K562 (cell line): ENCODE measurements around the gene TPM4. TPM values are rescaled to one million over a fixed set of nuclear protein-coding genes. Genes with fewer than 3 reads are reported as not detected.
A peak's percentile ranks its signal among the peaks of the same experiment; 100 is the strongest.

Experiments used
- ATAC-seq: fragments of 200-7000 bp; cut with Tn5 transposase; 3 replicates; pipeline ENCODE4 v1.9.1; 2020; ENCODE audit warnings: moderate library complexity
- BruUV-seq: library from RNA; stranded (reverse); fragments of 400-500 nt; replicated peaks from 2 replicates; lab custom pipeline; 2021; lab: Mats Ljungman, UMichigan
- CTCF ChIA-PET: fragments of 300-600 bp; formaldehyde crosslinking; extraction: SDS; loops from one replicate; lab custom pipeline; 2021; ENCODE audit warnings: low intra/inter-chr PET ratio; lab: Yijun Ruan, JAX
- POLR2A ChIA-PET: fragments of 300-600, 350-650 bp; sonication (Branson Sonifier 250); formaldehyde crosslinking; extraction: SDS; loops from one replicate; lab custom pipeline; 2021; ENCODE audit warnings: antibody characterized with exemption, inconsistent platforms; lab: Yijun Ruan, JAX
- DNase-seq, 4 experiments: peaks; one replicate each; pipeline versions ENCODE4 v3.0.0 to v3.0.0-alpha.2; 2011 to 2018; ENCODE audit warnings: low spot score in 3 of 4, mixed read lengths in 3 of 4; ENCODE audit errors: extremely low read depth in 1 of 4
- FAIRE-seq: peaks from 2 replicates; lab custom pipeline; 2011; peaks lifted over from hg19 to GRCh38; lab: Jason Lieb, UNC
- H2AFZ ChIP-seq: 2 replicates; pipeline ENCODE4 v1.6.0; 2011; ENCODE audit warnings: low read depth, low read length, control low read depth, inconsistent platforms
- H3K27ac ChIP-seq: fragments of 200-600 bp; 3 replicates; pipeline ENCODE4 v1.8.0; 2011; ENCODE audit warnings: low read depth, mild to moderate bottlenecking, control low read depth, inconsistent platforms, low read length, moderate library complexity, mixed read lengths; ENCODE audit errors: extremely low read depth
- H3K27me3 ChIP-seq, 2 experiments: fragments of 300-600 bp in 1 of 2; 2 replicates in 1 of 2; 3 replicates in 1 of 2; pipeline versions ENCODE4 v1.6.0 to v1.8.0; 2011; ENCODE audit warnings: inconsistent platforms in 2 of 2, low read length in 2 of 2, mild to moderate bottlenecking in 1 of 2, mixed read lengths in 1 of 2, moderate library complexity in 1 of 2; ENCODE audit not compliant: control insufficient read depth in 2 of 2, insufficient read depth in 2 of 2
- H3K36me3 ChIP-seq: fragments of 300-600 bp; 3 replicates; pipeline ENCODE4 v1.8.0; 2011; ENCODE audit warnings: mild to moderate bottlenecking, low read length, inconsistent platforms; ENCODE audit not compliant: control insufficient read depth, insufficient read depth
- H3K4me1 ChIP-seq, 2 experiments: fragments of 200-600 bp in 1 of 2; replicated peaks in 1 of 2; 2 replicates in 1 of 2; 3 replicates in 1 of 2; pipeline versions ENCODE4 v1.5.1 to v1.8.0; 2011; ENCODE audit warnings: inconsistent platforms in 2 of 2, low read length in 2 of 2, mild to moderate bottlenecking in 1 of 2, mixed read lengths in 1 of 2, moderate library complexity in 1 of 2; ENCODE audit not compliant: control insufficient read depth in 2 of 2, insufficient read depth in 2 of 2
- H3K4me2 ChIP-seq: 2 replicates; pipeline ENCODE4 v1.6.1; 2011; ENCODE audit warnings: low read length, control low read depth, inconsistent platforms, mixed read lengths; ENCODE audit not compliant: insufficient read depth
- H3K4me3 ChIP-seq: fragments of 200-600 bp; sonication (generic), shearing (Covaris generic); 2 replicates; pipeline ENCODE4 v1.5.1; 2016; ENCODE audit warnings: control low read depth, inconsistent platforms
- H3K79me2 ChIP-seq: fragments of 200-600 bp; 3 replicates; pipeline ENCODE4 v1.8.0; 2011; ENCODE audit warnings: low read length, inconsistent platforms; ENCODE audit not compliant: control insufficient read depth, insufficient read depth
- H3K9ac ChIP-seq, 2 experiments: 2 replicates each; pipeline versions ENCODE4 v1.6.0 to v1.6.1; 2011; ENCODE audit warnings: low read depth in 2 of 2, low read length in 2 of 2, control low read depth in 1 of 2, inconsistent platforms in 1 of 2, mild to moderate bottlenecking in 1 of 2, mixed read lengths in 1 of 2; ENCODE audit not compliant: insufficient read depth in 1 of 2
- H3K9me1 ChIP-seq: one replicate; pipeline ENCODE4 v1.6.0; 2011; ENCODE audit warnings: inconsistent platforms, mild to moderate bottlenecking, low read length, moderate library complexity; ENCODE audit not compliant: control insufficient read depth, insufficient read depth
- H3K9me3 ChIP-seq: replicated peaks from 2 replicates; pipeline ENCODE4 v1.5.1; 2011; ENCODE audit warnings: low read depth, low read length, inconsistent platforms; ENCODE audit not compliant: control insufficient read depth, insufficient read depth
- H4K20me1 ChIP-seq: replicated peaks from 2 replicates; pipeline ENCODE4 v1.6.1; 2011; ENCODE audit warnings: low read length, inconsistent platforms, mixed read lengths; ENCODE audit not compliant: control insufficient read depth, insufficient read depth
- ATF1 ChIP-seq, 2 experiments: fragments of 450-650 bp in 1 of 2; IDR thresholded peaks; 2 replicates each; pipeline ENCODE4 v1.6.1; 2016; ENCODE audit warnings: missing compliant biosample characterization in 1 of 2, missing genetic modification characterization in 1 of 2
- BRD9 ChIP-seq: fragments of 450-650 bp; IDR thresholded peaks from 2 replicates; pipeline ENCODE4 v1.6.1; 2018; ENCODE audit warnings: low read depth; ENCODE audit not compliant: partially characterized antibody
- ELF2 ChIP-seq: fragments of 250-450 bp; sonication (Bioruptor Pico); IDR thresholded peaks from 2 replicates; pipeline ENCODE4 v1.5.0; 2021; ENCODE audit warnings: mild to moderate bottlenecking
- GTF2E2 ChIP-seq: fragments of 200-800 bp; sonication (Bioruptor generic); IDR thresholded peaks from 2 replicates; pipeline ENCODE4 v1.6.1; 2016; ENCODE audit warnings: missing genetic modification characterization, missing compliant biosample characterization
- HCFC1 ChIP-seq: IDR thresholded peaks from 2 replicates; pipeline ENCODE4 v1.6.1; 2012; ENCODE audit warnings: low read depth, low read length, improper control_type of control experiment
- MBD2 ChIP-seq: sonication (generic); IDR thresholded peaks from 2 replicates; pipeline ENCODE4 v1.6.1; 2016; ENCODE audit warnings: low read depth, borderline replicate concordance
- NFXL1 ChIP-seq: fragments of 450-650 bp; formaldehyde crosslinking; IDR thresholded peaks from 2 replicates; pipeline ENCODE4 v1.4.0; 2021; ENCODE audit warnings: mild to moderate bottlenecking
- POLR2A ChIP-seq: fragments of 450-650 bp; conservative IDR thresholded peaks from 2 replicates; pipeline ENCODE4 v1.6.1; 2016
- POLR2H ChIP-seq: IDR thresholded peaks from 2 replicates; pipeline ENCODE4 v1.6.1; 2016; ENCODE audit warnings: missing genetic modification characterization, low read depth, mild to moderate bottlenecking, control low read depth, missing compliant biosample characterization, moderate library complexity
- RAD21 ChIP-seq, 2 experiments: fragments of 250-450 bp in 1 of 2; fragments of 450-650 bp in 1 of 2; sonication (Bioruptor Pico) in 1 of 2; formaldehyde crosslinking in 1 of 2; IDR thresholded peaks in 1 of 2; conservative IDR thresholded peaks in 1 of 2; 2 replicates each; pipeline versions ENCODE4 v1.4.0 to v1.8.0; 2020 to 2022; ENCODE audit warnings: mild to moderate bottlenecking in 2 of 2, moderate library complexity in 1 of 2
- ZKSCAN8 ChIP-seq: fragments of 200-800 bp; sonication (Bioruptor generic); IDR thresholded peaks from 2 replicates; pipeline ENCODE4 v1.6.1; 2016; ENCODE audit warnings: missing genetic modification characterization, missing compliant biosample characterization
- ZNF324 ChIP-seq: fragments of 250-450 bp; sonication (Bioruptor Pico); IDR thresholded peaks from 2 replicates; pipeline ENCODE4 v1.4.0; 2020; ENCODE audit warnings: mild to moderate bottlenecking
- ZNF583 ChIP-seq: fragments of 250-450 bp; sonication (Bioruptor Pico); IDR thresholded peaks from 2 replicates; pipeline ENCODE4 v1.4.0; 2020
- WGBS: fragments of 100-300 bp; shearing (Covaris generic); methylation state at CpG from one replicate; pipeline ENCODE4 v1.1.6; 2016; ENCODE audit warnings: low coverage, mixed read lengths; ENCODE audit not compliant: insufficient coverage; ENCODE audit errors: missing lambda C conversion rate; 5-methylcytosine and 5-hydroxymethylcytosine counted together
- in situ Hi-C: fragments of 300-500 bp; cut with MboI; formaldehyde crosslinking; loops from 4 replicates; pipeline ENCODE4 v1.15.0; 2018; ENCODE audit warnings: inconsistent platforms, mixed read lengths
- intact Hi-C: fragments of 100-400 bp; cut with micrococcal nuclease; formaldehyde crosslinking; loops from 2 replicates; pipeline ENCODE4 v1.14.2; 2022
- polyA plus RNA-seq, 8 experiments: library from polyadenylated mRNA; depleted of rRNA in 4 of 8; stranded (reverse) in 5 of 8; unstranded in 3 of 8; fragments of >200 nt; fragmentation: Nextera tagmentation in 2 of 8; fragmentation: Illumina TruSeq in 1 of 8; extraction: Ambion mirVana in 2 of 8; extraction: Trizol in 1 of 8; gene quantifications; 2 replicates each; pipeline versions ENCODE4 v1.2.1 to v1.2.3, GENCODE V29; 2011 to 2014; ENCODE audit warnings: inconsistent platforms in 1 of 8, missing spikeins in 1 of 8
- total RNA-seq, 7 experiments: library from RNA; depleted of rRNA in 6 of 7; stranded (reverse); fragments of >200 nt in 6 of 7; fragmentation: Illumina TruSeq in 2 of 7; extraction: Trizol in 2 of 7; gene quantifications; 2 replicates each; pipeline versions ENCODE4 v1.2.1 to v1.2.3, GENCODE V29; 2011 to 2021; ENCODE audit warnings: low replicate concordance in 1 of 7
- TF ChIP-seq, protein P1 (sequence below): fragments of 450-650 bp; IDR thresholded peaks from 2 replicates; pipeline ENCODE4 v1.7.1; 2018; ENCODE audit warnings: mild to moderate bottlenecking, low read depth; ENCODE audit not compliant: partially characterized antibody
- TF ChIP-seq, protein P2 (sequence below), 2 experiments: fragments of 450-650 bp; IDR thresholded peaks; 2 replicates each; pipeline ENCODE4 v1.6.1; 2018; ENCODE audit warnings: mild to moderate bottlenecking in 2 of 2, low read depth in 1 of 2; ENCODE audit not compliant: partially characterized antibody in 2 of 2

Gene TPM4
- total and polyA plus RNA-seq, 9 of the 15 experiments (the other 6 are each of a cell fraction or from before 2014, with no cell fraction given): 28.1 to 111 (median 77.4) TPM

DNA sequence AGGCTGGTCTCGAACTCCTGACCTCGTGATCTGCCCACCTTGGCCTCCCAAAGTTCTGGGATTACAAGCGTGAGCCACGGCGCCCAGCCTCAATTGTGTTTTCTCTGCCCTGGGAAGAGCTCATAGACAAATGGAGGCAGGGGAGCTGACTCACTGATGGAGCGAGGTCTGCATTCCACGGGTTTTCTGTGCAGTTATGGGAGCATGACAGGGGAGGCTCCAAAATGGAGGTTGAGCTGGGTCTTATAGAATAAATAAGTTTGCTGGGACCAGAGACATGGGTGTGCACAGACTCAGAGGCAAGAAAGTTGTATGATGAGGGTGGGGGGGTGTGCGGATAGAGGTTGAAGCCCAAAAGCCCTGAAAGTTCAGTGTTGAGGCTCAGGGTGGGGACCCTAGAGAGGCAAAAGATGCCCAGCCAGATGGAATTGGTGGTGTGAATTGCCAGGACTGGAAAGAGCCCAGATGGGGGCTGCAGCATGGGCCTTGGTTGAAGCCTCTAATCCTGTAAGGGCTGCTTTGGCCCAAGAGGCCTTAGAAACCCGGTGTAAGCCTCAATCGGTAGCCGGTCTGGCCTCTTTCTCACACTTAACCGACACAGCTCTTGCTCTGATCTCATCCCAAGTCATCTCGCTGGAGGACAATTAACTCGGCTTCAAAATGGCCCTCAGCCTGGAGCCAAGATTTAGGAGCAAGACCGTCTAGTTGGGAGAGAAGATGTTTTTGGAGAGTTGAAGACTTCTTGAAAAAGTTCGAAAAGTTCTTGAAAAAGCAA, 1.9 kb downstream of the TPM4 start:
- WGBS: 38% methylated on average over 16 of the region's 16 CpGs
- Histone ChIP-seq H2AFZ (no peak overlapping the region), H3K9ac (peak overlapping the region; percentile 68 to 69; a peak in 3 of 4 replicates), H3K79me2 (peaks cover 30% of the 10 kb centered on the region), H3K4me1 (peaks cover 34 to 40% of the 10 kb centered on the region in 2 experiments), H3K4me2 (peak overlapping the region; percentile 67), H3K9me3 (no peaks in the 10 kb centered on the region), H3K27me3 (no peaks in the 10 kb centered on the region), H3K4me3 (peak overlapping the region; percentile 81), H3K36me3 (peaks cover 18% of the 10 kb centered on the region; the same call in 2 of the 3 replicates), H4K20me1 (peaks cover 24% of the 10 kb centered on the region), H3K27ac (peak overlapping the region; percentile 92), H3K9me1 (peaks cover 5% of the 10 kb centered on the region)
- in situ Hi-C loops (no loop called here), intact Hi-C loops (no loop called here)
- FAIRE-seq (peak; percentile 42), DNase-seq (peak in 1 of 4 experiments; percentile 37), ATAC-seq (no peak)
- CTCF ChIA-PET: interaction anchor here (0.6 kb wide), 1 partner anchor 36 kb away, joined by 3 read pairs; no protein-coding TSS in a partner anchor
- TSS peak; percentile 65 for BruUV-seq
- POLR2A ChIA-PET: interaction anchor here (0.6 to 2.1 kb wide), 12 partner anchors 9 to 656 kb away, joined by 3 to 15 read pairs (median 4); partner anchors contain the start of gene RAB8A
- TF ChIP-seq GTF2E2 (tag) (peak; percentile 6; the same call in 1 of the 2 replicates), ZNF324 (CRISPR knock-in tag) (no peak), MBD2 (no peak), POLR2A (0 out of 2 replicates have a peak, but pooled peaks have one; percentile 14), ATF1 (CRISPR knock-in tag; IDR thresholded peaks at IDR 0.05) (no peak), ATF1 (tag; IDR thresholded peaks at IDR 0.05) (no peak), ELF2 (CRISPR knock-in tag) (0 out of 2 replicates have a peak, but pooled peaks have one; percentile 27), ZNF583 (0 out of 2 replicates have a peak, but pooled peaks have one; percentile 30), HCFC1 (no peak), RAD21 (CRISPR knock-in tag; conservative IDR thresholded peaks at IDR 0.05 in 1 of 2, IDR thresholded peaks at IDR 0.05 in 1 of 2) (no peak), NFXL1 (peak; percentile 87; the same call in 1 of the 2 replicates), BRD9 (peak; percentile 17), POLR2H (tag) (no peak), ZKSCAN8 (CRISPR knock-in tag) (no peak)
- TF ChIP-seq, protein P1, sequence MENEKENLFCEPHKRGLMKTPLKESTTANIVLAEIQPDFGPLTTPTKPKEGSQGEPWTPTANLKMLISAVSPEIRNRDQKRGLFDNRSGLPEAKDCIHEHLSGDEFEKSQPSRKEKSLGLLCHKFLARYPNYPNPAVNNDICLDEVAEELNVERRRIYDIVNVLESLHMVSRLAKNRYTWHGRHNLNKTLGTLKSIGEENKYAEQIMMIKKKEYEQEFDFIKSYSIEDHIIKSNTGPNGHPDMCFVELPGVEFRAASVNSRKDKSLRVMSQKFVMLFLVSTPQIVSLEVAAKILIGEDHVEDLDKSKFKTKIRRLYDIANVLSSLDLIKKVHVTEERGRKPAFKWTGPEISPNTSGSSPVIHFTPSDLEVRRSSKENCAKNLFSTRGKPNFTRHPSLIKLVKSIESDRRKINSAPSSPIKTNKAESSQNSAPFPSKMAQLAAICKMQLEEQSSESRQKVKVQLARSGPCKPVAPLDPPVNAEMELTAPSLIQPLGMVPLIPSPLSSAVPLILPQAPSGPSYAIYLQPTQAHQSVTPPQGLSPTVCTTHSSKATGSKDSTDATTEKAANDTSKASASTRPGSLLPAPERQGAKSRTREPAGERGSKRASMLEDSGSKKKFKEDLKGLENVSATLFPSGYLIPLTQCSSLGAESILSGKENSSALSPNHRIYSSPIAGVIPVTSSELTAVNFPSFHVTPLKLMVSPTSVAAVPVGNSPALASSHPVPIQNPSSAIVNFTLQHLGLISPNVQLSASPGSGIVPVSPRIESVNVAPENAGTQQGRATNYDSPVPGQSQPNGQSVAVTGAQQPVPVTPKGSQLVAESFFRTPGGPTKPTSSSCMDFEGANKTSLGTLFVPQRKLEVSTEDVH: no peak
- TF ChIP-seq, protein P2, sequence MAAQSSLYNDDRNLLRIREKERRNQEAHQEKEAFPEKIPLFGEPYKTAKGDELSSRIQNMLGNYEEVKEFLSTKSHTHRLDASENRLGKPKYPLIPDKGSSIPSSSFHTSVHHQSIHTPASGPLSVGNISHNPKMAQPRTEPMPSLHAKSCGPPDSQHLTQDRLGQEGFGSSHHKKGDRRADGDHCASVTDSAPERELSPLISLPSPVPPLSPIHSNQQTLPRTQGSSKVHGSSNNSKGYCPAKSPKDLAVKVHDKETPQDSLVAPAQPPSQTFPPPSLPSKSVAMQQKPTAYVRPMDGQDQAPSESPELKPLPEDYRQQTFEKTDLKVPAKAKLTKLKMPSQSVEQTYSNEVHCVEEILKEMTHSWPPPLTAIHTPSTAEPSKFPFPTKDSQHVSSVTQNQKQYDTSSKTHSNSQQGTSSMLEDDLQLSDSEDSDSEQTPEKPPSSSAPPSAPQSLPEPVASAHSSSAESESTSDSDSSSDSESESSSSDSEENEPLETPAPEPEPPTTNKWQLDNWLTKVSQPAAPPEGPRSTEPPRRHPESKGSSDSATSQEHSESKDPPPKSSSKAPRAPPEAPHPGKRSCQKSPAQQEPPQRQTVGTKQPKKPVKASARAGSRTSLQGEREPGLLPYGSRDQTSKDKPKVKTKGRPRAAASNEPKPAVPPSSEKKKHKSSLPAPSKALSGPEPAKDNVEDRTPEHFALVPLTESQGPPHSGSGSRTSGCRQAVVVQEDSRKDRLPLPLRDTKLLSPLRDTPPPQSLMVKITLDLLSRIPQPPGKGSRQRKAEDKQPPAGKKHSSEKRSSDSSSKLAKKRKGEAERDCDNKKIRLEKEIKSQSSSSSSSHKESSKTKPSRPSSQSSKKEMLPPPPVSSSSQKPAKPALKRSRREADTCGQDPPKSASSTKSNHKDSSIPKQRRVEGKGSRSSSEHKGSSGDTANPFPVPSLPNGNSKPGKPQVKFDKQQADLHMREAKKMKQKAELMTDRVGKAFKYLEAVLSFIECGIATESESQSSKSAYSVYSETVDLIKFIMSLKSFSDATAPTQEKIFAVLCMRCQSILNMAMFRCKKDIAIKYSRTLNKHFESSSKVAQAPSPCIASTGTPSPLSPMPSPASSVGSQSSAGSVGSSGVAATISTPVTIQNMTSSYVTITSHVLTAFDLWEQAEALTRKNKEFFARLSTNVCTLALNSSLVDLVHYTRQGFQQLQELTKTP (IDR thresholded peaks at IDR 0.05; ENCODE audit: low read depth in 1 of 2, partially characterized antibody in 2 of 2): peak in 1 of 2 experiments; percentile 39
